HG03159 (cell line): ENCODE data around the gene AQP11.
"Not testable (repeated sequence)": the region's sequence is repeated elsewhere in the genome, so short reads cannot be mapped to it uniquely, and the experiment has no call there.

Source experiments
- ATAC-seq: cut with Tn5 transposase; IDR thresholded peaks from one replicate; pipeline ENCODE4 v1.9.1; 2021; ENCODE audit warnings: mild to moderate bottlenecking, moderate library complexity; ENCODE audit not compliant: unreplicated experiment

AQP11 gene

GRCh38 chr11:77589521-77590193 lies at the start of gene AQP11:
Gene AQP11, plus strand, starts transcription at chr11:77589953. Its CDS starts 40 bp downstream, at chr11:77589993.
- ATAC-seq, result peak; percentile 86

GRCh38 chr11:77542296-77542695 lies 47.5 kb upstream of the AQP11 start:
- no peak for ATAC-seq

GRCh38 chr11:77547047-77547836 lies 42.5 kb upstream of the AQP11 start:
- ATAC-seq, result no peak

- no peak for ATAC-seq
Measured at GRCh38 chr11:77547863-77548551, 41.7 kb upstream of the AQP11 start.

- ATAC-seq, result no peak
Measured at GRCh38 chr11:77548552-77549445, 41.0 kb upstream of the AQP11 start.

GRCh38 chr11:77551426-77551825 lies 38.3 kb upstream of the AQP11 start:
- not testable (repeated sequence) for ATAC-seq

- no peak for ATAC-seq
Measured at GRCh38 chr11:77557553-77557952, 32.2 kb upstream of the AQP11 start.

- ATAC-seq, result no peak
Measured at GRCh38 chr11:77558380-77558779, 31.4 kb upstream of the AQP11 start.

GRCh38 chr11:77559686-77560401 lies 29.9 kb upstream of the AQP11 start:
- no peak for ATAC-seq

GRCh38 chr11:77560605-77561004 lies 29.1 kb upstream of the AQP11 start:
- no peak for ATAC-seq

GRCh38 chr11:77561257-77561656 lies 28.5 kb upstream of the AQP11 start:
- no peak for ATAC-seq

- no peak for ATAC-seq
Measured at GRCh38 chr11:77568306-77568705, 21.4 kb upstream of the AQP11 start.

- ATAC-seq, result no peak
Measured at GRCh38 chr11:77568916-77569675, 20.7 kb upstream of the AQP11 start.

- no peak for ATAC-seq
Measured at GRCh38 chr11:77569676-77570070, 20.1 kb upstream of the AQP11 start.

- not testable (repeated sequence) for ATAC-seq
Measured at GRCh38 chr11:77570896-77571295, 18.9 kb upstream of the AQP11 start.

GRCh38 chr11:77575428-77575827 lies 14.3 kb upstream of the AQP11 start:
- not testable (repeated sequence) for ATAC-seq

- ATAC-seq, result no peak
Measured at GRCh38 chr11:77580712-77581337, 8.9 kb upstream of the AQP11 start.

GRCh38 chr11:77589181-77589520 lies 602 bp upstream of the AQP11 start:
- peak; percentile 28 for ATAC-seq

- ATAC-seq, result no peak
Measured at GRCh38 chr11:77590194-77590782, 535 bp downstream of the AQP11 start.
